Measurements from ENCODE around the gene RBAK.

RBAK gene

GRCh38 chr7:5088228-5088833, 42.7 kb downstream of the RBAK start:
- peak overlapping the region; percentile 52 for H3K27ac ChIP-seq
- TF ChIP-seq CTCF (IDR thresholded peaks at IDR 0.05) = peak; percentile 72

GRCh38 chr7:5088906-5089305, 43.2 kb downstream of the RBAK start:
- peak overlapping the region; percentile 52 for H3K27ac ChIP-seq
- TF ChIP-seq CTCF (IDR thresholded peaks at IDR 0.05) = peak; percentile 33
- TF ChIP-seq ZFX (IDR thresholded peaks at IDR 0.05; ENCODE audit: borderline replicate concordance) = no peak

GRCh38 chr7:5093948-5094347, 48.3 kb downstream of the RBAK start:
- TF ChIP-seq ZFX (IDR thresholded peaks at IDR 0.05; ENCODE audit: borderline replicate concordance) = no peak
- no peak for TF ChIP-seq CTCF (IDR thresholded peaks at IDR 0.05)
- no peak overlapping the region for H3K27ac ChIP-seq

- H3K27ac ChIP-seq = no peak overlapping the region
- TF ChIP-seq ZFX (IDR thresholded peaks at IDR 0.05; ENCODE audit: borderline replicate concordance) = no peak
- TF ChIP-seq CTCF (IDR thresholded peaks at IDR 0.05) = no peak
These were observed 49.0 kb downstream of the RBAK start for GRCh38 chr7:5094641-5095040.

- no peak overlapping the region for H3K27ac ChIP-seq
- TF ChIP-seq CTCF (IDR thresholded peaks at IDR 0.05) = no peak
- no peak for TF ChIP-seq ZFX (IDR thresholded peaks at IDR 0.05; ENCODE audit: borderline replicate concordance)
These were observed 70.7 kb downstream of the RBAK start for GRCh38 chr7:5116359-5116758.

GRCh38 chr7:5117095-5117970, 71.7 kb downstream of the RBAK start:
- TF ChIP-seq ZFX (IDR thresholded peaks at IDR 0.05; ENCODE audit: borderline replicate concordance) (no peak), CTCF (IDR thresholded peaks at IDR 0.05) (0 out of 2 replicates have a peak, but pooled peaks have one; percentile 5)
- H3K27ac ChIP-seq = no peak overlapping the region
